Glomerular endothelial cell (primary cell): Measurements from ENCODE around the gene S100G. TPM values are rescaled to one million over a fixed set of nuclear protein-coding genes. Genes with fewer than 3 reads are reported as not detected.
A peak's percentile ranks its signal among the peaks of the same experiment; 100 is the strongest.

Source experiments
- DNase-seq: peaks from one replicate; pipeline ENCODE4 v3.0.0-alpha.2; 2011; ENCODE audit warnings: low read depth, low spot score; ENCODE audit errors: extremely low read depth
- total RNA-seq: library from RNA; depleted of rRNA; stranded (reverse); fragments of >200 nt; gene quantifications from 2 replicates; pipeline ENCODE4 v1.2.3, GENCODE V29; 2015

Gene S100G
- total RNA-seq, 1 donor from 2014 or later = not detected

GRCh38 chrX:16646366-16647138 is 3.4 kb upstream of the S100G start:
- DNase-seq = no peak

GRCh38 chrX:16651391-16652024 is 1.6 kb downstream of the S100G start:
- DNase-seq = no peak

GRCh38 chrX:16653424-16653823 is 3.5 kb downstream of the S100G start:
- no peak for DNase-seq

GRCh38 chrX:16654093-16654492 is 4.1 kb downstream of the S100G start:
- no peak for DNase-seq

- peak; percentile 51 for DNase-seq
Measured at GRCh38 chrX:16658284-16658683, 8.3 kb downstream of the S100G start.

GRCh38 chrX:16659321-16659720 is 9.4 kb downstream of the S100G start:
- DNase-seq = no peak

- no peak for DNase-seq
Measured at GRCh38 chrX:16661495-16661894, 11.5 kb downstream of the S100G start.

GRCh38 chrX:16662402-16662801 is 12.4 kb downstream of the S100G start:
- DNase-seq = no peak

GRCh38 chrX:16664074-16664473 is 14.1 kb downstream of the S100G start:
- DNase-seq = no peak

- no peak for DNase-seq
Measured at GRCh38 chrX:16664626-16665025, 14.7 kb downstream of the S100G start.

- DNase-seq = no peak
Measured at GRCh38 chrX:16665089-16665488, 15.1 kb downstream of the S100G start.

- DNase-seq = no peak
Measured at GRCh38 chrX:16666541-16666940, 16.6 kb downstream of the S100G start.

GRCh38 chrX:16671005-16671404 is 21.0 kb downstream of the S100G start:
- DNase-seq = no peak

- DNase-seq = no peak
Measured at GRCh38 chrX:16678689-16679088, 28.7 kb downstream of the S100G start.

- no peak for DNase-seq
Measured at GRCh38 chrX:16683007-16683664, 33.2 kb downstream of the S100G start.

- no peak for DNase-seq
Measured at GRCh38 chrX:16687514-16687913, 37.6 kb downstream of the S100G start.

GRCh38 chrX:16695079-16695676 is 45.2 kb downstream of the S100G start:
- peak; percentile 48 for DNase-seq

GRCh38 chrX:16696956-16697355 is 47.0 kb downstream of the S100G start:
- DNase-seq = no peak

GRCh38 chrX:16699389-16699788 is 49.4 kb downstream of the S100G start:
- DNase-seq = no peak

GRCh38 chrX:16700734-16701133 is 50.8 kb downstream of the S100G start:
- DNase-seq = no peak
